HepG2 (cell line): Measurements from ENCODE around the gene ANKRD61. TPM values are rescaled to one million over a fixed set of nuclear protein-coding genes. Genes with fewer than 3 reads are reported as not detected.

Source experiments
- ATAC-seq: fragments of 200-7000 bp; cut with Tn5 transposase; 3 replicates; pipeline ENCODE4 v1.9.1; 2020; ENCODE audit warnings: mild to moderate bottlenecking, moderate library complexity
- BruUV-seq: library from RNA; stranded (reverse); fragments of 400-500 nt; replicated peaks from 2 replicates; lab custom pipeline; 2021; lab: Mats Ljungman, UMichigan
- CTCF ChIA-PET: fragments of 300-600 bp; formaldehyde crosslinking; extraction: SDS; loops from one replicate; lab custom pipeline; 2021; ENCODE audit warnings: low total read pairs, inconsistent platforms, low intra/inter-chr PET ratio; lab: Yijun Ruan, JAX
- POLR2A ChIA-PET: fragments of 350-600 bp; sonication (Branson Sonifier 250); formaldehyde crosslinking; loops from one replicate; lab custom pipeline; 2020; ENCODE audit warnings: antibody characterized with exemption, inconsistent platforms; lab: Yijun Ruan, JAX
- DNase-seq: peaks from one replicate; pipeline ENCODE4 v3.0.0-alpha.2; 2015; ENCODE audit warnings: low spot score
- FAIRE-seq: peaks from 3 replicates; lab custom pipeline; 2011; peaks lifted over from hg19 to GRCh38; lab: Jason Lieb, UNC
- H2AFZ ChIP-seq: one replicate; pipeline ENCODE4 v1.6.1; 2011; ENCODE audit warnings: low read length, inconsistent platforms
- H3K27ac ChIP-seq: fragments of 300-600 bp; 3 replicates; pipeline ENCODE4 v1.8.0; 2011; ENCODE audit warnings: mixed run types, mild to moderate bottlenecking, mixed read lengths, low read length, inconsistent platforms; ENCODE audit not compliant: insufficient read depth; ENCODE audit errors: extremely low read length
- H3K27me3 ChIP-seq, 2 experiments: fragments of 200-600 bp in 1 of 2; 2 replicates in 1 of 2; 3 replicates in 1 of 2; pipeline versions ENCODE4 v1.6.0 to v1.8.0; 2011; ENCODE audit warnings: low read length in 2 of 2, mild to moderate bottlenecking in 2 of 2, moderate library complexity in 2 of 2, inconsistent platforms in 1 of 2; ENCODE audit not compliant: insufficient read depth in 2 of 2, control insufficient read depth in 1 of 2
- H3K36me3 ChIP-seq, 2 experiments: fragments of 200-600 bp in 1 of 2; replicated peaks in 1 of 2; 2 replicates in 1 of 2; 3 replicates in 1 of 2; pipeline versions ENCODE4 v1.5.1 to v1.8.0; 2011; ENCODE audit warnings: low read length in 2 of 2, inconsistent platforms in 1 of 2; ENCODE audit not compliant: insufficient read depth in 2 of 2, control insufficient read depth in 1 of 2
- H3K4me1 ChIP-seq: 2 replicates; pipeline ENCODE4 v1.5.1; 2012; ENCODE audit warnings: low read length, inconsistent platforms; ENCODE audit not compliant: insufficient read depth
- H3K4me2 ChIP-seq: 2 replicates; pipeline ENCODE4 v1.6.0; 2011; ENCODE audit warnings: low read depth, low read length, inconsistent platforms
- H3K4me3 ChIP-seq, 3 experiments: fragments of 200-600 bp in 1 of 3; sonication (generic), shearing (Covaris generic) in 1 of 3; replicated peaks in 1 of 3; 2 replicates each; pipeline ENCODE4 v1.5.1; 2011 to 2016; ENCODE audit warnings: low read length in 3 of 3, inconsistent platforms in 2 of 3, low read depth in 2 of 3, mild to moderate bottlenecking in 2 of 3, control low read depth in 1 of 3, mixed read lengths in 1 of 3; ENCODE audit not compliant: insufficient read depth in 1 of 3
- H3K79me2 ChIP-seq: one replicate; pipeline ENCODE4 v1.6.1; 2011; ENCODE audit warnings: low read length, inconsistent platforms; ENCODE audit not compliant: insufficient read depth
- H3K9ac ChIP-seq: 2 replicates; pipeline ENCODE4 v1.6.0; 2011; ENCODE audit warnings: mild to moderate bottlenecking, low read depth, low read length, inconsistent platforms; ENCODE audit not compliant: insufficient read depth
- H3K9me3 ChIP-seq: 2 replicates; pipeline ENCODE4 v1.5.1; 2012; ENCODE audit warnings: mild to moderate bottlenecking, low read length
- H4K20me1 ChIP-seq: 2 replicates; pipeline ENCODE4 v1.6.0; 2011; ENCODE audit warnings: inconsistent platforms, mild to moderate bottlenecking, low read length, moderate library complexity; ENCODE audit not compliant: insufficient read depth
- ARHGAP35 ChIP-seq: sonication (generic); formaldehyde crosslinking; IDR thresholded peaks from 2 replicates; pipeline ENCODE4 v1.9.0; 2022; ENCODE audit warnings: mild to moderate bottlenecking, inconsistent platforms, moderate library complexity, missing genetic modification reagents, borderline replicate concordance
- CEBPB ChIP-seq: IDR thresholded peaks from 2 replicates; pipeline ENCODE4 v1.6.1; 2011; ENCODE audit warnings: low read depth, low read length, improper control_type of control experiment, borderline replicate concordance
- HOXA9 ChIP-seq: sonication (generic); formaldehyde crosslinking; IDR thresholded peaks from 2 replicates; pipeline ENCODE4 v1.8.1; 2022; ENCODE audit warnings: missing genetic modification reagents, mild to moderate bottlenecking, moderate library complexity, borderline replicate concordance
- SNRNP70 ChIP-seq: fragments of 200-400 bp; formaldehyde crosslinking; IDR thresholded peaks from 2 replicates; pipeline ENCODE4 v1.6.1; 2017; ENCODE audit warnings: mild to moderate bottlenecking, low read depth, low read length, moderate library complexity
- ZKSCAN1 ChIP-seq: fragments of 150-350 bp; IDR thresholded peaks from 2 replicates; pipeline ENCODE4 v1.6.1; 2014; ENCODE audit warnings: low read length
- ZNF33B ChIP-seq: sonication (generic); formaldehyde crosslinking; IDR thresholded peaks from 2 replicates; pipeline ENCODE4 v1.5.1; 2020; ENCODE audit warnings: mild to moderate bottlenecking, missing genetic modification reagents
- ZNF768 ChIP-seq: sonication (generic); formaldehyde crosslinking; IDR thresholded peaks from 2 replicates; pipeline ENCODE4 v1.4.0; 2020; ENCODE audit warnings: missing genetic modification reagents
- WGBS: methylation state at CpG from one replicate; pipeline ENCODE4 v1.1.6; 2017; ENCODE audit warnings: low lambda C conversion rate; 5-methylcytosine and 5-hydroxymethylcytosine counted together
- in situ Hi-C: cut with HindIII; loops from 2 replicates; pipeline ENCODE4 v1.10.0; 2017; ENCODE audit warnings: low pct_unique_long_range_greater_than_20kb; ENCODE audit not compliant: extremely low pct_ligation_motif_present
- intact Hi-C: fragments of 100-400 bp; cut with micrococcal nuclease; formaldehyde crosslinking; loops from one replicate; pipeline ENCODE4 v1.10.0; 2022; ENCODE audit not compliant: unreplicated experiment
- polyA plus RNA-seq, 8 experiments: library from polyadenylated mRNA; depleted of rRNA in 3 of 8; stranded (reverse) in 7 of 8; unstranded in 1 of 8; fragments of >200 nt; fragmentation: Illumina TruSeq in 4 of 8; extraction: Trizol in 4 of 8; gene quantifications; 2 replicates each; pipeline versions ENCODE4 v1.2.1 to v1.2.3, GENCODE V29; 2011 to 2016; ENCODE audit warnings: low read depth in 4 of 8, missing spikeins in 1 of 8, mixed read lengths in 1 of 8; ENCODE audit not compliant: insufficient read depth in 1 of 8
- total RNA-seq, 5 experiments: library from RNA; depleted of rRNA; stranded (reverse); fragments of >200 nt; fragmentation: Illumina TruSeq; extraction: Trizol; gene quantifications; 2 replicates each; pipeline ENCODE4 v1.2.3, GENCODE V29; 2016; ENCODE audit warnings: low read depth in 1 of 5
- TF ChIP-seq, protein P1 (sequence below): sonication (generic); formaldehyde crosslinking; IDR thresholded peaks from 2 replicates; pipeline ENCODE4 v1.9.0; 2021; ENCODE audit warnings: missing genetic modification reagents, borderline replicate concordance
- TF ChIP-seq, protein P2 (sequence below): IDR thresholded peaks from 2 replicates; pipeline ENCODE4 v1.6.1; 2012; ENCODE audit warnings: inconsistent platforms
- TF ChIP-seq, protein P3 (sequence below): sonication (generic); formaldehyde crosslinking; IDR thresholded peaks from 2 replicates; pipeline ENCODE4 v1.5.0; 2020; ENCODE audit warnings: mild to moderate bottlenecking, missing genetic modification reagents

ANKRD61 gene
- total and polyA plus RNA-seq, 2 of the 13 experiments (the other 11 are each of a cell fraction or from before 2014, with no cell fraction given), result 0.13 TPM; not detected in 1

DNA sequence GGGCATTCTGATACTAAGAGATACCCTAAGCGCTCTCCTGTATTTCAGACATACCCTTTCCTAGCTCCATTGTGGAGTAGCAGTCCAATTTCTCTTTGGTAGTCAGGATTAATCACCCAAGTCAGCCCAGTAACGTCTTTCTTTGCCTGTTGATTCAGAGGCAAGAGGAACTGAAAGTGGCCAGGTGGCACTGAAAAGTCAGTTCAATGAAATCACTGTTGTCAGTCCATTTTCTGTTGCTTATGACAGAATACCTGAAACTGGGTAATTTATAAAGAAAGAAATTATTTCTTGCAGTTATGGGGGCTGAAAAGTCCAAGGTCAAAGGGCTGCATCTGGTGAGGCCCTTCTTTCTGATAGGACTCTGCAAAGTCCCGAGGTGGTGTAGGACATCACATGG, 40.2 kb downstream of the ANKRD61 start (continued):
- TF ChIP-seq, protein P1, sequence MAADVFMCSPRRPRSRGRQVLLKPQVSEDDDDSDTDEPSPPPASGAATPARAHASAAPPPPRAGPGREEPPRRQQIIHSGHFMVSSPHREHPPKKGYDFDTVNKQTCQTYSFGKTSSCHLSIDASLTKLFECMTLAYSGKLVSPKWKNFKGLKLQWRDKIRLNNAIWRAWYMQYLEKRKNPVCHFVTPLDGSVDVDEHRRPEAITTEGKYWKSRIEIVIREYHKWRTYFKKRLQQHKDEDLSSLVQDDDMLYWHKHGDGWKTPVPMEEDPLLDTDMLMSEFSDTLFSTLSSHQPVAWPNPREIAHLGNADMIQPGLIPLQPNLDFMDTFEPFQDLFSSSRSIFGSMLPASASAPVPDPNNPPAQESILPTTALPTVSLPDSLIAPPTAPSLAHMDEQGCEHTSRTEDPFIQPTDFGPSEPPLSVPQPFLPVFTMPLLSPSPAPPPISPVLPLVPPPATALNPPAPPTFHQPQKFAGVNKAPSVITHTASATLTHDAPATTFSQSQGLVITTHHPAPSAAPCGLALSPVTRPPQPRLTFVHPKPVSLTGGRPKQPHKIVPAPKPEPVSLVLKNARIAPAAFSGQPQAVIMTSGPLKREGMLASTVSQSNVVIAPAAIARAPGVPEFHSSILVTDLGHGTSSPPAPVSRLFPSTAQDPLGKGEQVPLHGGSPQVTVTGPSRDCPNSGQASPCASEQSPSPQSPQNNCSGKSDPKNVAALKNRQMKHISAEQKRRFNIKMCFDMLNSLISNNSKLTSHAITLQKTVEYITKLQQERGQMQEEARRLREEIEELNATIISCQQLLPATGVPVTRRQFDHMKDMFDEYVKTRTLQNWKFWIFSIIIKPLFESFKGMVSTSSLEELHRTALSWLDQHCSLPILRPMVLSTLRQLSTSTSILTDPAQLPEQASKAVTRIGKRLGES (CRISPR knock-in tag), result no peak
- no peak for TF ChIP-seq ARHGAP35
- TF ChIP-seq, protein P2, sequence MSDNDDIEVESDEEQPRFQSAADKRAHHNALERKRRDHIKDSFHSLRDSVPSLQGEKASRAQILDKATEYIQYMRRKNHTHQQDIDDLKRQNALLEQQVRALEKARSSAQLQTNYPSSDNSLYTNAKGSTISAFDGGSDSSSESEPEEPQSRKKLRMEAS, result no peak
- TF ChIP-seq, protein P3, sequence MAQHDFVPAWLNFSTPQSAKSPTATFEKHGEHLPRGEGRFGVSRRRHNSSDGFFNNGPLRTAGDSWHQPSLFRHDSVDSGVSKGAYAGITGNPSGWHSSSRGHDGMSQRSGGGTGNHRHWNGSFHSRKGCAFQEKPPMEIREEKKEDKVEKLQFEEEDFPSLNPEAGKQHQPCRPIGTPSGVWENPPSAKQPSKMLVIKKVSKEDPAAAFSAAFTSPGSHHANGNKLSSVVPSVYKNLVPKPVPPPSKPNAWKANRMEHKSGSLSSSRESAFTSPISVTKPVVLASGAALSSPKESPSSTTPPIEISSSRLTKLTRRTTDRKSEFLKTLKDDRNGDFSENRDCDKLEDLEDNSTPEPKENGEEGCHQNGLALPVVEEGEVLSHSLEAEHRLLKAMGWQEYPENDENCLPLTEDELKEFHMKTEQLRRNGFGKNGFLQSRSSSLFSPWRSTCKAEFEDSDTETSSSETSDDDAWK, result no peak
- TF ChIP-seq ZNF33B (CRISPR knock-in tag), result no peak
- TF ChIP-seq ZKSCAN1, result no peak

DNA sequence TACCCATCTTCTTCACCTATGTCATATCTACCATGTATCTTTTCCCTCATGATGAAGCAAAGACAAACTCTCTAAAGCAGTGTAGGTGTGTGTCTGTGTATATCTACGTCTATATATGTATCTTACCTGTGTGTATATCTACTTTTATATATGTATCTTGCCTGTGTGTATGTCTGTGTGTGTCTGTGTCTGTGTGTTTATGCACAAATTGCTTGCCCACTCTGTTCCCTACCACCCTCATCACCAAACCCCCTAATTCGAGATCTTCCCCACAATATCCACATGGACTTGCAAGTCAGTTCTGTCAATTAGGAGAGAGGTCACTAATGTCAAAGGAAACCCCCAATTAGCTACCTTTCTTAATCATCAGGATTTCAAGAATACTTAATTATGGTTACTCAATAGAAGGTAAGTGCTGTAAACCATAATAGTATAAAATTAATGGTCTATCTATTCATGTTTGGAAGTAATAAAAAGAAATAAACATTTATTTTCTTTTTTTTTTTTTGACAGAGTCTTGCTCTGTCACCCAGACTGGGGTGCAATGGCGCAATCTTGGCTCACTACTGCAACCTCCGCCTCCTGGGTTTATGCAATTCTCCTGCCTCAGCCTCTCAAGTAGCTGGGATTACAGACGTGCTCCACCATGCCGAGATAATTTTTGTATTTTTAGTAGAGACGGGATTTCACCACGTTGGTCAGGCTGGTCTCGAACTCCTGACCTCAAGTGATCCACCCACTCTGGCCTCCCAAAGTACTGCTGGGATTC, 43.6 kb downstream of the ANKRD61 start:
- 61% methylated on average over 9 of the region's 9 CpGs for WGBS
- DNase-seq (no peak), ATAC-seq (no peak), FAIRE-seq (no peak)
- Histone ChIP-seq H3K4me3 (no peak overlapping the region), H4K20me1 (no peaks in the 10 kb centered on the region), H2AFZ (no peak overlapping the region), H3K27ac (no peak overlapping the region), H3K79me2 (no peaks in the 10 kb centered on the region), H3K9ac (no peak overlapping the region), H3K4me1 (peaks cover 44% of the 10 kb centered on the region), H3K9me3 (no peaks in the 10 kb centered on the region), H3K4me2 (no peak overlapping the region), H3K36me3 (no peaks in the 10 kb centered on the region), H3K27me3 (no peaks in the 10 kb centered on the region)
- ChIA-PET POLR2A (no interaction called here), CTCF (interaction anchor here (0.7 kb wide), 1 partner anchor 15 kb away, joined by 4 read pairs; no protein-coding TSS in a partner anchor)
- TF ChIP-seq SNRNP70 (no peak), HOXA9 (CRISPR knock-in tag) (no peak), ZNF768 (CRISPR knock-in tag) (peak; percentile 69; the same call in 1 of the 2 replicates), CEBPB (peak; percentile 46; the same call in 1 of the 2 replicates)
- intact Hi-C loops, result no loop called here
- no TSS peak for BruUV-seq
- in situ Hi-C loops, result no loop called here
